HS-5 (cell line): ENCODE results near the gene BMP6.
"Not testable (repeated sequence)": the region's sequence is repeated elsewhere in the genome, so short reads cannot be mapped to it uniquely, and the experiment has no call there.

ENCODE experiments used
- DNase-seq: peaks from one replicate; pipeline ENCODE4 v3.0.0-alpha.2; 2012; ENCODE audit warnings: low read depth

Gene BMP6

DNA sequence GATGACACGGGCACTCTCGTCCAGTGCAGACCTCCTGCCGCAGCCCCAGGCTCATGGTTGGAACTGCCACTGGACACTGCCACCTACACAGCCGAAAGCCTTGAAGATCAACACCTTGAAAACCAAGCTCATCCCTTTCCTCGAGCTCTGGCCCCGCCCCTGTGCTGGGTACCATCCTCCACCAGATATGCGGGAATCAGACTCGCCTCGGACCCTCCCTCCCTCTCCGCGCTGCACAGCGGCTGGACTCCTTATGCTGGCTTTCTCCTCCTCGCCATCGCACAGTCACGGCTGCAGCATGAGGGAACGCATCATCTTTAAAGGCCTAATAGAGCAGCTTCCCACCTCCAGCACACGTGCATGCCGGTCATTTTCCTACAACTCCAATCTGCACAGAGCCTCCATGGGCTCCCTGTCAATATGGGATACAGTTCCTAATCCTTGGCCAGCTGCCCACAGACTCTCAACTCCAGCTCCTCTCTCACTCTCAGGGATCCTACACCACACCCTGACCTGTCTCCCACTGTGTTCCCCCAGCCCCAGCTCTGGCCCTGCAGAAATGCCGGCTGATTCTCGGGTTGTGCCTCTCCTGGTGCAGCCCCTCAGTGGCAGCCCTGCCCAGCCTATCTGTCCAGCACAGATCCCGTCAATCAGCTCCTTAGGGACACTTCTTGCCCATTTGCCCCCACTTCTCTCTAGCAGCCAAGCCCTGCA, 161.5 kb downstream of the BMP6 start:
- no peak for DNase-seq

GRCh38 chr6:7888587-7889357, 162.9 kb downstream of the BMP6 start:
- no peak for DNase-seq

DNA sequence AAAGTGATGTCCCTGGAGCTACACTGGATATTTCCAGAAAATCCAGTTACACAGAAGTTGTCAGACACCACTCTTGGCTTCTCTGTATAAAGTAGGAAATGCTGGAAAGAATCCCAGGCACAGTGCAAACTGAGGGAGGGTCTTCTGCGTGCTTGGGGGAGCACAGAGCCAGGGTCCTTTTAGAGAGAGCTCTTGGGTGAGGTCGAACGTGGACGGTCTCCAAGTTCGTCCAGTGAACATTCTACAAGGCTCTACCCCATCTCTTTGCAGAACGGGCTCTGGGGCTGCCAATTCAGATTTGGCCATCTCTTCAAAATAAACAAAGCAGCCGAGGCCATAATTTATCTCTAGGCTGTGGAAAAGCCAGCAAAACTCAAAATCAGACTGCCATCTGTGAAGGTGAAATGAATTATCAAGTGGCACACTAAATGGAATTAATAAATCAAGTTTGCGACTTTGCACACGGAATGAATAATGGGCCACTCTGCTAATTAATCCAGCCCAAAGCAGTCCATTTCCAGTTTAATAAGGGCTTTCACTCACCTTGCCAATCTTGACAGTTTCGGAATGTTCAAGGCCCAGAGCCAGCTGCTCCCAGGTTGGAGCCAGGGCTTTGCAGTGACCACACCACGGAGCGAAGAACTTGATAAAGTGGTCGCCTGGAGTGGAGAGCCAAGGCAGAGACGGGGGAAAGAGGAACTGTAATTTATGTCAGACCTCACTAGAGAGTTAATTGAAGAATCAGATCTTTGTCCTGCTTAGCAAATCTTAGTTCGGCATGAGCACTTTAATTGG, 165.4 kb downstream of the BMP6 start:
- DNase-seq, result no peak

DNA sequence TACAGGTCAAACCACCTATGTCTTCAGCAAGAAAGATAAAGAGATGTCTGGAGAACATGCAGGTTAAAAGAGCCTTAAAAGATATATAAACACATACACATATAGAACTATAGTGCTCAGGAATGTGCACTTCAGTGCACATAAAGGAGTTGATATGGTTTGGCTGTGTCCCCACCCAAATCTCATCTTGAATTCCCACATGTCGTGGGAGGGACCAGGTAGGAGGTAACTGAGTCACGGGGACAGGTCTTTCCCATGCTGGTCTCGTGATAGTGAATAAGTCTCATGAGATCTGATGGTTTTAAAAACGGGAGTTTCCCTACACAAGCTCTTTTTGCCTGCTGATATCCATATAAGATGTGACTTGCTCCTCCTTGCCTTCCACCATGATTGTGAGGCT, 166.5 kb downstream of the BMP6 start:
- DNase-seq, result not testable (repeated sequence)

- DNase-seq, result no peak
Measured at GRCh38 chr6:7893342-7893741, 167.4 kb downstream of the BMP6 start.

DNA sequence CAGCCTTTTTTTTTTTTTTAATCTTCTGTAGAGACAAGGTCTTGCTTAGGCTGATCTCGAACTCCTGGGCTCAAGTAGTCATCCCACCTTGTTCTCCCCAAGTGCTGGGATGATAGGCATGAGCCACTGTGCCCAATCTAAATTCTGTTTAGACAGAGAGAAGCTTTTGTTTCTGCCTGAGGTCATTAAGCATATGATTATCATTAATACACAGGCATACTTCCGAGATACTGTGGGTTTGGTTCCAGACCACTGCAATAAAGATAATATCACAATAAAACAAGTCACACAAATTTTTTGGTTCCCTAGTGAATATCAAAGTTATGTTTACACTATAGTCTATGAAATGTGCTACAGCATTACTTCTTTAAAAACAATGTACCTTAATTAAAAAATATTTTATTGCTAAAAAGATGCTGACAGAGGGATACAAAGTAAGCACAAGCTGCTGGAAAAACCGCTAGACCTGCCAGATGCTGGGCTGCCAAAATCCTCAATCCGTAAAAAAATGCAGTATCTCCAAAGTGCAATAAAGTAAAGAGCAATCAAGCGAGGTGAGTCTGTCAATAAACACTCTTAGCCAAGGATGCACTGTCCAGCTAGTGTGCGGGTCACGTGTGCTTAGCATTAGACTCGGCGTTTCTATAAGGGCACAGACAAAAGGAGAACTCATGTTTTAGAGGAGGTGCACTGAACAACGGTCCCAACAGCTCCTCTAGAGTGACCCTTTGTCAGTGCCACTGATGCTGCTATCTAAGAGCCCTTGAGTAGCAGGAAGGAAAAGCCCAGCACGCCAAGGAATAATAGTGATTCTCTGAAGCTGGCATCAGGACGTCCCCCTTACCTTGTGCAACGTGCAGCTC, 168.6 kb downstream of the BMP6 start:
- no peak for DNase-seq

DNA sequence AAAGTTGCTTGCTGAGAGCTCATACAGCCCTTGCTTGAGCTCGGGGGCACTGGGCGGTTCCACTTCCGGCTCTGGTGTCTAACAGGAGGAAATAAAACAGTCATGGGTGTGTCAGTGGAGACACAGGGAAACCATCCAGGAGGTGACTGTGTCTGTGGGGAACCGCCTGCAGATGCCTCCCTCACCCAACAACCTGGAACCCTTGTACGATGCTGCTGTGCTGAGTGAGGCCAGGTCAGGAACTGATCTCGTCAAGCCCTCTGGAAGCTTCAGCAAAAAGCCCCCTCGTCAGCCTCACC, 169.2 kb downstream of the BMP6 start:
- no peak for DNase-seq

DNA sequence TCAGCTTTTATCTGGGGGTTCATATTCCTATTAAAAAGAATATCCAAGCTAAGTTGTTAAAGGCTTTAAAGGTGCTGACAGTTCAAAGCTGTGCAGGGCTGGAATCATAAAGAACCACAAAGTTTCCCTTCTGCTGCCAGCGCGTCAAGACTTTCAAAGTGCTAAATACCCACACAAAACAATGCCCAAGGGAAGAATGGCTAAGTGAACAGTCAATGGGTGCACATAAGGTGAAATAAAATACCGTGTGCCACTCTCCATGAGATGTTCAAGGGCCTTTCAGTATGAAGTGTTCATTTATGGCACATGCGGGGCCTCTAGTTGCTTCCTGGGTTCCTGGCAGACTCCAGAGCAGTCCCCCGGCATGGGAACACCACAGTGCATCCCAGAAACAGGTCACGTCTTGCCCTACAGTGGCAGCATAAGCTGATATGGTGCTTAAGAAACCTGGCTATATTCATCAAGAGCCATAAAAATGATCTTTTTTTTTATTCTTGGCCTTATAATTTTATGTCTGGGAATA, 170.6 kb downstream of the BMP6 start:
- DNase-seq, result no peak

GRCh38 chr6:7897461-7898192, 171.7 kb downstream of the BMP6 start:
- DNase-seq, result no peak

GRCh38 chr6:7898193-7898586, 172.3 kb downstream of the BMP6 start:
- not testable (repeated sequence) for DNase-seq

DNA sequence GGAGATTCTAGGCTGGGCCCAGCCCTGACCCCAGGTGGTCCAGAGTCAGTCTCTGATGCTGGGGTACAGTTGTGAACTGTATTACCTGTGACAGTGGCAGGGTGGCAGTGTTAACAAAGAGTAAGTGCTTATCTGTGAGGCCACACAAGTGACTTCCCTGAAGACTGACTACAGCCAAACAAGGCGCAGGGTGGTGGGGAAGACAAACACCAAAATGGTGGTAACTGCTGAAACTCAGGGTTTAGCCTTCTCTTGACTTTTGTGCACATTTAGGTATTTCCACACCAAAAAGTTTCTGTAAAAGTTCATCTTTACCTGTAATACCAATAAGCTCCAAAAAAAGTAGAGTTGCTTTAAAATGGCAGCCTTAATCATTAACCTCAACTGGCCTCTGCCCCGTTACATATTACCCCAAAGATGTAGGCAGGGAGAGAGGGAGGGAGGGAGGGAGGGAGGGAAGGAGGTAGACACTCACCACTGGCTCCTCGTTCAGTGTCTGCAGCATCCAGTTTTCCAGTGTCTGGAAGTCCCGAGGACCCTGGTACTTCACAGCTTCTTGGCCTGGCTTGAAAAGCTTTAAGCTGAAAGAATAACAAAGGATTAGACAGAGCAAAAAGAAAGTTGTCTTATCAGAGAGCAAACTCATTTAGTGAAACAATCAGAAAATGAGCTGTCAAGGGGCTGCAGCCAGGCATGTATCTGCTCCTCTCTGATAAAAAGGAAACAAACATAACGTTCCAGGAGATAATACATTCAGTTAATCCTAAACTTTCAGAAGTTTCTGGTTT, 173.4 kb downstream of the BMP6 start:
- no peak for DNase-seq

- DNase-seq, result no peak
Measured at GRCh38 chr6:7899889-7900213, 174.0 kb downstream of the BMP6 start.

GRCh38 chr6:7900621-7901020, 174.7 kb downstream of the BMP6 start:
- DNase-seq, result no peak

DNA sequence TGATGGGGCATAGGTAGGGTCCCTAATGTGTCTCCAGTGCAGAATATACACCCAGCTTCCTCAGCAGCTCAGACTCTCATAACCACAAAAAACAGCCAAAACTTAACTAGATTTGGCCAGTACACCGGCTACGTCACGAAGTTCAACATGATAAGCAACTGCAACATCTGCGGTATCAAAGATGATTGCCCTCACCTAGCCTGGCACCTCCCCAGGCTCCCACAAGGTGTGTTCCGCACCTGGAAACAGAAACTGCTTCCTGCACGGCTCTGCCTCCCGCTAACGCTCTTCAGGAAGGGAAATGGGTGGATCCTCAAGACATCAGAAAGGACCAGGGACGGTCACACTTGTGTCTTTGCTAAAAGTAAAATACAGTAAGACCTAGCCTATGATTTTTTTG, 175.2 kb downstream of the BMP6 start:
- DNase-seq, result no peak

- DNase-seq, result no peak
Measured at GRCh38 chr6:7901780-7902179, 175.9 kb downstream of the BMP6 start.

GRCh38 chr6:7902221-7902620, 176.3 kb downstream of the BMP6 start:
- DNase-seq, result no peak

DNA sequence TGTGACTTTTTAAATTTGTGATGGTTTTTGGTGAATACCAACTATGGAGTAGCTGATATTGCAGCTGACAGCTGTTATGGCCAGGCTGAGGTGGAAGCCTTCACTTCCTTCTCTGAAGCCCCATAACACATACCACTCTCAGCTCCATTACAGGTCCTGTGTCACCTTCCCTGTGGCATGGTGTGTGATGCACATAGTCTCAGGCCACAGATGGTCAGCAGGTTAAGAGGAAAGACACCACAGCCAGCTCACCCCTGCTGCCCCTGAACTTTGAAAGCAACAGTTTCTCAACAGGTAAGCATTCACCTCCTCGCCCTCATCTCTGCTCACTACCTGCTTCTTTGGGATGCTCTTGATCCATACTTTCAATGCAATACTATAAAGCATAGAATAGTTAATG, 177.0 kb downstream of the BMP6 start:
- DNase-seq, result no peak

- no peak for DNase-seq
Measured at GRCh38 chr6:7903673-7904072, 177.8 kb downstream of the BMP6 start.

DNA sequence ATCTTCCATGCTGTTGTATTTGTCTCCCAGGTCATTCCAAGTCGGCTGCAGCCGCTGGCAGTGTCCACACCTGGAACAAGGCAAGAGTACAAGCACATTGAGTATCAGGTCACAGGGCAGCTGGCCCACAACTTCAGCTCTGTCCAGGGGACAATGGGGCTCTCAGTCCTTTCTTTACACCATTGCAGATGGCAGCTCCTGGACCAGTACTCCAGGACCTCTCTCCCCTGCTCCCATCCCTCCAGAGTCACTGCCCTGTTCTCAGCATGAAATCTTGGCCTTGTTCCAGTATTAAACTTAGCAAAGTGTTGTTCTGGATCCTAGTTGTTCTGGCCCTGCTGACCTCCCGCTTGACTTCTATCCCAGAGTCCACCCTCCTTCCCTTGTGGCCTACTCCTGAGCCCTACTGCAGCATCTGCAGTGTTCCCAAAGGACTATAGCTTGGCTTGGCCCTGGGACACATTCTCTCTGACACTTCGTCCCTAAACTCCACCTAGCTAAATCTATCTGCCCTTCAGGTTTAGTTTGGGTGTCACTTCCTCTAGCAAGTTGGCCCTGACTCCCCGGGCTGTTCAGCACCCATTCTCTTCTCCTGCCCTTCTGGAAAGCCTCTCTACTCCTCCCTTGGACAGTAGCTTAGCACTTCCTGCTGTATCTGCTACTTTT, 178.9 kb downstream of the BMP6 start:
- DNase-seq, result no peak

DNA sequence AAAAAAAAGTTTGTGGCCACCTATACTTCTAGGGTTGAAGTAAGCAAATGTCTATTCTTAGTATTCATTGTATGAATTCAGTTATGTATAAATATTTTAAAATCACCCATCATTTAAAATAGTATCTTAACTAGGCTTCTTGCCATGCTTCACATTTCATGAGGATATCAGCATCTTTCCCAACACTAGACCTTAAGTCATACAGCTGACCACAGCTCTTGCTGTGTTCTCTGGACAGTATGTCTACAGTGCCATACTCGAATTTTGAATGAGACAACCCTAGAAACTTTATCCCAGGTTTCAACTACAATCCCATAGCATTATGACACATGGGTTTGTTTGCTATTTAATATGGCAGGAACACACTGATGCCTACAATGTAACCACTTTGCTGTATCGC, 179.5 kb downstream of the BMP6 start:
- DNase-seq, result no peak
